Activated CD4-positive, alpha-beta T cell treated with anti-CD3 and anti-CD28 coated beads, Interleukin-2, amount 50 U/mL, for 24 hours (primary cell): ENCODE measurements around the gene ZBTB7C.

Experiments
- DNase-seq, 2 donors: peaks; one replicate each; pipeline ENCODE4 v3.0.0-alpha.2; 2020; ENCODE audit warnings: low read depth in 1 of 2, low spot score in 1 of 2

The ZBTB7C gene

GRCh38 chr18:48125724-48126123, 283.5 kb downstream of the ZBTB7C start:
- no peak for DNase-seq

GRCh38 chr18:48124857-48125626, 284.1 kb downstream of the ZBTB7C start:
- DNase-seq: no peak

- no peak for DNase-seq
These were observed 285.2 kb downstream of the ZBTB7C start for GRCh38 chr18:48123941-48124340.

GRCh38 chr18:48123324-48123723, 285.9 kb downstream of the ZBTB7C start:
- no peak for DNase-seq

- no peak for DNase-seq
These were observed 286.4 kb downstream of the ZBTB7C start for GRCh38 chr18:48122816-48123215.

GRCh38 chr18:48122376-48122775, 286.8 kb downstream of the ZBTB7C start:
- no peak for DNase-seq

GRCh38 chr18:48121752-48122151, 287.4 kb downstream of the ZBTB7C start:
- DNase-seq: no peak

- DNase-seq: no peak
These were observed 290.0 kb downstream of the ZBTB7C start for GRCh38 chr18:48119204-48119603.

GRCh38 chr18:48116873-48117630, 292.1 kb downstream of the ZBTB7C start:
- no peak for DNase-seq

- DNase-seq: no peak
These were observed 293.2 kb downstream of the ZBTB7C start for GRCh38 chr18:48116017-48116416.

- no peak for DNase-seq
These were observed 295.5 kb downstream of the ZBTB7C start for GRCh38 chr18:48113691-48114090.

- DNase-seq: no peak
These were observed 297.6 kb downstream of the ZBTB7C start for GRCh38 chr18:48111587-48111986.

GRCh38 chr18:48110797-48111196, 298.4 kb downstream of the ZBTB7C start:
- no peak for DNase-seq

GRCh38 chr18:48109961-48110493, 299.2 kb downstream of the ZBTB7C start:
- DNase-seq: no peak

GRCh38 chr18:48108136-48108535, 301.0 kb downstream of the ZBTB7C start:
- DNase-seq: no peak

GRCh38 chr18:48106976-48107781, 302.0 kb downstream of the ZBTB7C start:
- DNase-seq: no peak

- DNase-seq: no peak
These were observed 302.7 kb downstream of the ZBTB7C start for GRCh38 chr18:48106498-48106897.

GRCh38 chr18:48105317-48105716, 303.9 kb downstream of the ZBTB7C start:
- no peak for DNase-seq

GRCh38 chr18:48104705-48105104, 304.5 kb downstream of the ZBTB7C start:
- DNase-seq: no peak

GRCh38 chr18:48100651-48101165, 308.5 kb downstream of the ZBTB7C start:
- no peak for DNase-seq

GRCh38 chr18:48100165-48100575, 309.0 kb downstream of the ZBTB7C start:
- DNase-seq: no peak
